Left ventricle myocardium inferior (tissue), 1 donor: ENCODE results near the gene MS4A8. TPM values are rescaled to one million over a fixed set of nuclear protein-coding genes. Genes with fewer than 3 reads are reported as not detected.

Experiments used
- DNase-seq: peaks from one replicate; pipeline ENCODE4 v3.0.0-alpha.2; 2020
- H3K27ac ChIP-seq: fragments of 200-600 bp; replicated peaks from 2 replicates; pipeline ENCODE4 v1.8.0; 2021
- H3K27me3 ChIP-seq: fragments of 200-600 bp; 2 replicates; pipeline ENCODE4 v1.8.0; 2021; ENCODE audit warnings: low read depth
- H3K36me3 ChIP-seq: fragments of 200-600 bp; 2 replicates; pipeline ENCODE4 v1.8.0; 2021
- H3K4me1 ChIP-seq: fragments of 200-600 bp; 2 replicates; pipeline ENCODE4 v1.8.0; 2021
- H3K4me3 ChIP-seq: fragments of 200-600 bp; 2 replicates; pipeline ENCODE4 v1.8.0; 2021; ENCODE audit warnings: mild to moderate bottlenecking, moderate library complexity
- H3K9me3 ChIP-seq: fragments of 200-600 bp; replicated peaks from 2 replicates; pipeline ENCODE4 v1.8.0; 2021
- CTCF ChIP-seq: fragments of 200-600 bp; IDR thresholded peaks from 2 replicates; pipeline ENCODE4 v1.8.0; 2021; ENCODE audit warnings: antibody characterized with exemption, mild to moderate bottlenecking, borderline replicate concordance
- intact Hi-C: fragments of 100-400 bp; cut with micrococcal nuclease; formaldehyde crosslinking; loops from one replicate; pipeline ENCODE4 v1.11.0; 2022
- total RNA-seq: library from RNA; stranded (reverse); fragmentation: NEBNext Ultra II Directional; extraction: Animal tissue kit (Norgen Biotek cat#: 25700); gene quantifications from one replicate; pipeline ENCODE4 v1.2.1, GENCODE V29; 2021
- donor health status: DM: no; HTN: yes; CAD: no; lungs with severe emphysema.

MS4A8 gene
- total RNA-seq, 1 donor from 2014 or later = not detected

- TF ChIP-seq CTCF = no peak
- H3K4me1 ChIP-seq = peaks cover 3% of the 10 kb centered on the region
- no peak overlapping the region for H3K4me3 ChIP-seq
- DNase-seq = no peak
- H3K27ac ChIP-seq = no peak overlapping the region
- H3K27me3 ChIP-seq = peaks cover 98% of the 10 kb centered on the region
- intact Hi-C loops = no loop called here
- H3K36me3 ChIP-seq = no peaks in the 10 kb centered on the region
- no peaks in the 10 kb centered on the region for H3K9me3 ChIP-seq
Measured at GRCh38 chr11:60761436-60762190, 62.2 kb downstream of the MS4A8 start.

GRCh38 chr11:60762851-60763691 is 63.7 kb downstream of the MS4A8 start:
- H3K4me1 ChIP-seq = peaks cover 3% of the 10 kb centered on the region
- no peak for DNase-seq

DNA sequence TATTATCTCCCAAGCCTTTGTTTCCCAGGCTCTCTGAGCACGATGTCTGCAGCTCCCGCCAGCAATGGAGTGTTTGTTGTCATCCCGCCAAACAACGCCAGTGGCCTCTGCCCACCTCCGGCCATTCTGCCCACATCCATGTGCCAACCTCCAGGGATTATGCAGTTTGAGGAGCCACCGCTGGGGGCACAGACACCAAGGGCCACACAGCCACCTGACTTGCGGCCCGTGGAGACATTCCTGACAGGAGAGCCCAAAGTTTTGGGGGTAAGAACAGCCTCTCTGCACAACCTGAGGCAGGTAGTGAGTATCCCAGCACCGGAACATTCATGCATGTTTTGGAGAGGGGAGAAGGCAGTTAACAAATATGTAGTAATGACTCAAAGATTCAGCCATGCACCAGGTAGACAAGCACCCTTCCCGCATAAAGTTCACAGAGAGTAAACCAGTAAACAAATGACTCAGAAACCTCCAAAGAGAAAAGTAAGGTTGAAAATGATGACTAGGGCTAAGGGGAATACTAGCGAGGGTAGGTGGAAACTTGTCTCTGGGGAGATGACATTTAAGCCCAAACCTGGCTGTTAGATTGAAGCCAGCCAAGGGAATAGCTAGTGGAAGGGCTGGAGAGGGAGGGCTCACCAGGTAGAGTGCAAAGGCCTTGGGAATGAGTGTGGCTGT is 64.4 kb downstream of the MS4A8 start:
- Histone ChIP-seq H3K27me3 (peaks cover 98% of the 10 kb centered on the region), H3K4me1 (peaks cover 3% of the 10 kb centered on the region), H3K4me3 (no peak overlapping the region), H3K9me3 (no peaks in the 10 kb centered on the region), H3K27ac (no peak overlapping the region), H3K36me3 (no peaks in the 10 kb centered on the region)
- intact Hi-C loops = no loop called here
- no peak for DNase-seq
- TF ChIP-seq CTCF = no peak

More at GRCh38 chr11:60762851-60763691, 63.7 kb downstream of the MS4A8 start:
- intact Hi-C loops = no loop called here
- TF ChIP-seq CTCF = peak; percentile 22
- Histone ChIP-seq H3K36me3 (no peaks in the 10 kb centered on the region), H3K27me3 (peaks cover 98% of the 10 kb centered on the region), H3K9me3 (no peaks in the 10 kb centered on the region), H3K27ac (no peak overlapping the region), H3K4me3 (no peak overlapping the region)

GRCh38 chr11:60764879-60765278 is 65.5 kb downstream of the MS4A8 start:
- peaks cover 99% of the 10 kb centered on the region for H3K27me3 ChIP-seq
- H3K27ac ChIP-seq = no peak overlapping the region
- H3K4me3 ChIP-seq = no peak overlapping the region
- H3K4me1 ChIP-seq = no peaks in the 10 kb centered on the region
- no peaks in the 10 kb centered on the region for H3K36me3 ChIP-seq
- H3K9me3 ChIP-seq = no peaks in the 10 kb centered on the region
- TF ChIP-seq CTCF = no peak
- intact Hi-C loops = no loop called here
- DNase-seq = no peak

DNA sequence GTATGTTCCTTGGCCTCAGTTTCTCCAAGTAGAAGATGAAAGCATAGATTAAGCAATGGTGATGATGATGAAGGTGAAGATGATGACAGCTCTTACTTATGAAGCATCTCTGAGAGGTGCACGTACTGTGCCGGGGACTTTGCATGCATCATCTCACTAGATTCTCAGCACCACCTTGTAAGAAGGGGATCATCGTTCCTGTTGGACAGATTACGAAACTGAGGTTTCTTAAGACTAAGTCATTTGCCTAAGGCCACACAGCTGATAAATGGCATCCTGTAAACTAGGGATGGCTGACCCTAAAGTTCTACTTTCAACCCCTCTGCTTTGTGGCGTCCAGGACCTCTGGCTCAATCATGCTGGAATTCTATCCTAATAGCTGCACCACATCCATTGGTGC is 65.9 kb downstream of the MS4A8 start:
- no peaks in the 10 kb centered on the region for H3K36me3 ChIP-seq
- intact Hi-C loops = no loop called here
- no peaks in the 10 kb centered on the region for H3K4me1 ChIP-seq
- no peak for TF ChIP-seq CTCF
- H3K27ac ChIP-seq = no peak overlapping the region
- no peaks in the 10 kb centered on the region for H3K9me3 ChIP-seq
- DNase-seq = no peak
- H3K27me3 ChIP-seq = peaks cover 99% of the 10 kb centered on the region
- H3K4me3 ChIP-seq = no peak overlapping the region

Other genes starting within 250 kb of the MS4A8 start
- gene MS4A1, start 243.8 kb upstream of the MS4A8 start, total RNA-seq = not detected
- gene MS4A12, start 206.8 kb upstream of the MS4A8 start, total RNA-seq = not detected
- gene MS4A13, start 184.2 kb upstream of the MS4A8 start, total RNA-seq = not detected
- gene MS4A18, start 25.1 kb downstream of the MS4A8 start, total RNA-seq = not detected
- not detected for gene MS4A15, start 57.3 kb downstream of the MS4A8 start, total RNA-seq
- not detected for gene MS4A10, start 85.7 kb downstream of the MS4A8 start, total RNA-seq
- 9.3 TPM for gene CCDC86, start 142.5 kb downstream of the MS4A8 start, total RNA-seq
- 2.3 TPM for gene PTGDR2, start 156.3 kb downstream of the MS4A8 start, total RNA-seq
- gene ZP1, start 167.9 kb downstream of the MS4A8 start, total RNA-seq = not detected
- 36.5 TPM for gene PRPF19, start 207.0 kb downstream of the MS4A8 start, total RNA-seq
- 86.7 TPM for gene TMEM109, start 214.5 kb downstream of the MS4A8 start, total RNA-seq
- 6.4 TPM for gene TMEM132A, start 224.8 kb downstream of the MS4A8 start, total RNA-seq